CD4-positive, alpha-beta T cell treated with Interleukin-4 for 4 hours (primary cell): ENCODE measurements around the gene MARCKS.

Experiments used
- DNase-seq: peaks from one replicate; pipeline ENCODE4 v3.0.0-alpha.2; 2020

Gene MARCKS

DNA sequence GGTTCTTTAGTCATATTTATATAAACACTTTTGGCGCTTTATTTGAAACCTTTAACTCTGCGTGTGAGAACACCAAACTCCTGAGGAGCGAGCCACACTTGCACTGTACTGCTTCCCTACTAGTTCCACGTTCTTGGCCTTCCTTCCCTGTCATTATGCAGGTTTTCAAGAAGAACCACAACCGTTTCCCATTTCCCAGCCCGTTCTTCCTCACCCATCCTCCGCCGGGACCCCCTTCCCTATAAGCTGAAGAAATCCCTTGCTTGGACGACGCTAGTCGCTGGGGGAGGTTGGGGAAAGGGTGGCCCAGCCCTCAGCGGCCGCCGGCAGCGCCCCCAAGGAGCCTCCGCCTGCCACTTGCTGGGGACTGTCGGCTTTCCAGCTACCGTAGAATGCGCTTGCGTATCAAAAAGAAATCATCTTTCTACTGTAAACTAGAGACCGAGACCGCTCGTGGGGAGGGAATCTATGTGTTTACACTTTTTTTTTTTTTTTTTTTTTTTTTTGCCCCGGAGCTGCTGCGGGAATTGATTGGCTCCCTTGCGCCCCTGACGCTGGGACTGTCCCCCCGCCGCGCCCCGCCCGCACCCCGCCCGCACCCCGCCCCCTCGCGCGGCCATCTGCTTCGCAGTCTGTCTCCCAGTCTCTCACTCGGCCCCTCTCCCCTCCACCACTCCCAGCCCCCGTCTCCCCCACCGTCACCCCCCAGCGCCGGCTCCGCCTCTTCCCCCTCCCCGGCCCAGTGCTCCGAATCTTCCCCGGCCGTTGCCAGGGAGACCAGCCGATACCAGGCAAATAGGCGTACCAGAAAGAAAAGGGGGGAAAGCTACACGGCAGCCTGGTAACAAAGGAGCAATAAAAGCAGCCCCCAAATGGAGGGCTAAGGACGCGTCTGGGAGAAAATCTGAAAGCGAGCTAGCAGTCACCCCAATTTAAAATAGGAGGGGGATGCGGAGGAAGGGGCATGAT is 2.3 kb upstream of the MARCKS start:
- no peak for DNase-seq

DNA sequence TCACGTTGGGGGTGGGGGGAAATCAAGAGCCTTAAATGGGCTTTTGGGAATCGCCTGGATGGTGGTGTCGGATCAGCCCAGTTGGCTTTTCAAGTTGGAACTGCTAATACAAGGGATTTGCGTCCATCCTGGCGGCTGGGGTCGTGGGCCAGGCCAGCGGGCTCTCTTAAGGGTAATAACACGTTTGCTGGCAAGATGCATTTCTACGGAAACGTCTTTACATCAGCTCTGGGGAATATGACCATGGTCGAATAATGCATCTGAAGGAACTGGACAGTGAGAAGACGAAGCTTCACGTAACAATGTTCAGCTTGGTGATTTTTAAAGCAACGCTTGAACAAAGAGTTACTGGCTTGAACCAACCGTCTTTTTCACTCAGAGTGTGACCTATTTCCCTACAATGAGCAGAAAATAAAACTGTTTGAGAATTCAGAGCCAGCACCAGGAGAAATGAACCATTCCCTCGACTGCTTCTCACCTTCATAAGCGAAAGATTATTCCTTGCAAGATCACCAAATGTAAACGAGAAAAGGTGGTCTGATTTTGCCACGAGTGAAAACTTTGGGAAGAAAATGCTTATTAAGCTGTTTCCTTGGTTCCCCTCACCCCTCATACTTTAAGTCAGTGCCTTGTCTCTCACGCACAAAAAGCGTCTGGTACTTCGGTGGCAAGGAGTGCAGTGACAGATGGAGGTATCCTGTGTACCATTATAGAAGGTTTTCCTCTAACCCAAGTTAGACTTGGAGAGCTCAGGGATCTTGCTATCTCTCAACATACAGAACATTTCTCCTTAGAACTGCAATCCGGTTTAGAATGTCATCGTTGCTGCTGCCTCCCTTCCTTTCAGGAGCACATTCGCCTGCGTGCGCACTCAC is 1.4 kb upstream of the MARCKS start:
- no peak for DNase-seq

DNA sequence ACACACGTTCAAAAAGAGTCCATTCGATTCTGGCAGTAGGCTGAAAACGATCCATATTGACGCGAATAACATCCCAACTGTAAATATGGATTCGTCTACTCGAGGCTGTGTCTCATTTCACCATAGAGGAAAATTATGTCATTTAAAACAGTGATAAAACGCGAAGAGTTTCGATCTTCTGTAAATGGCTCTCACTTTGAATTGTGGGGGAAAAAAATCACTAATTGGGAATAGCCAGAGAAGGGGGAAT is 845 bp upstream of the MARCKS start:
- DNase-seq: no peak

DNA sequence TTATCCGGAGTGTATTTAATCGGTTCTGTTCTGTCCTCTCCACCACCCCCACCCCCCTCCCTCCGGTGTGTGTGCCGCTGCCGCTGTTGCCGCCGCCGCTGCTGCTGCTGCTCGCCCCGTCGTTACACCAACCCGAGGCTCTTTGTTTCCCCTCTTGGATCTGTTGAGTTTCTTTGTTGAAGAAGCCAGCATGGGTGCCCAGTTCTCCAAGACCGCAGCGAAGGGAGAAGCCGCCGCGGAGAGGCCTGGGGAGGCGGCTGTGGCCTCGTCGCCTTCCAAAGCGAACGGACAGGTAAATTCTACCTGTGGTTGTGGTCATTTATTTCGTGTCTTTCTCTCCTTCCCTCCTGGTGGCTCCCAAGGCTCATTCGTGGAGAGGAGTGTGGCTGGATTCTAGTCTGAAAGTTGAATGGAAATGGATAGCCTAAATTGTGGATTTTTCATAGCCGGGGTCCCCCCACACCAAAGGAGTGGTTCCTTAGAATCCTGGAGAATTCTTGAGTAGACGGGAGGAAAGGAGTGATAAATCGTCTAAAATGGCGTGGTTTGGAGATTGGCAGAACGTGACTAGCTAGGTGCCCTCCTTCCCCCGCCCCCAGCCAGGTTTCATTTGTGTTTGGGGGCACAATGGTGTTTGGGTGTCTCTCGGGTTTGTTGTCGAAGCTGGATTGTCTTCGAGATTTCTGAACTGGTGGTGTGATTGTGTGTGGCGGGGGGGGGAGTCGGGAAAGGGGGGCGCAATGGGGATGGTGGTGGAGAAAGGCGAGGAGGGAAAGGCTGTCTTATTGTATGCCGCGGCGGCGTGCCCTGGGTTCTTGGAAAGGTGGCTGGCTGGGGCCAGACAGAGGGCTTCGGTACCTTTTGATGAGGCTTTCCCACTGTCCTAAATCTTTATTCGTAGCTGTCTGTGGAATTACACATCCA is 673 bp downstream of the MARCKS start:
- DNase-seq: no peak

DNA sequence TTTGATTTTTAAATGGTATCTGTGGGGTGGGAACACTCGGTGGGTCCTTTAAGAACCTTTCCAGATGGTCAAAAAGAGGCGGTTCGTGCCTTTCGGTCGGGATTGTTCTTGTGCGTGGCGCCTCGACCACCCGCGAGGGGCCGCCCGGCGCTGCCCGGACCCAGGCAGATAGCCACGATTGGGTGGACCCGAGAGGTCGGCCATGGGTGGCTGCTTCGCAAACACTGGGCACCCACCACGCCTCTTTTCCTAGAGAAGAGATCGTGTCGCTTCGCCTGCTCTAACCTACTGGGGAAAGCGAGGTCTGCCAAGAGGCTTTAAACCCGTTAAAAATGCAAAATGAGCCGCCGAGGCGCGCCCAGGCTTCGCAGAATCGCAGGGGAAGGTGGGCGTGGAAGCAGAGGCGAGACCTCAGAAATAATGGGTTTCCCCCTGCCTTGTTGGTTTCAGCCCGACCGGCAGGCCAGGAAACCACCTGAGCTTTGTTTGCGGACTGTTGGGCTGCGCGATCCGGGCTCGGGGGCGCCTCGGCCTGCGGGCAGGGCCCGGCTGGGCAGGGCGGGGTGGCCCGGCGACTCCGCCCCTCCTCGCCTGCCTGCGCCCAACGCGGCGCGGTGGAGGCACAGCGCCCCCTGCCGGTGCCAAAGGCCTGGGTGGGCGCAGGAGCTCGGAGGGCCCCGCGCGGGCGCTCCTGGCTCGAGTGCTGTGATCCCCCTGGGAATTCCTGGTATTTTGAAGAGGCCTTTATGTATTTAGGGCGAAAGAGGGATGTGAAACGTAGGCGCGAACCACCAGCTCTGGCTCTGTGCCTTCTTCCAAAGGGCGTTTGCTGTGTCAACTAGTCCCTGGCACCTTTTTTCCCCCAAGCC is 1.6 kb downstream of the MARCKS start:
- DNase-seq: peak; percentile 56

DNA sequence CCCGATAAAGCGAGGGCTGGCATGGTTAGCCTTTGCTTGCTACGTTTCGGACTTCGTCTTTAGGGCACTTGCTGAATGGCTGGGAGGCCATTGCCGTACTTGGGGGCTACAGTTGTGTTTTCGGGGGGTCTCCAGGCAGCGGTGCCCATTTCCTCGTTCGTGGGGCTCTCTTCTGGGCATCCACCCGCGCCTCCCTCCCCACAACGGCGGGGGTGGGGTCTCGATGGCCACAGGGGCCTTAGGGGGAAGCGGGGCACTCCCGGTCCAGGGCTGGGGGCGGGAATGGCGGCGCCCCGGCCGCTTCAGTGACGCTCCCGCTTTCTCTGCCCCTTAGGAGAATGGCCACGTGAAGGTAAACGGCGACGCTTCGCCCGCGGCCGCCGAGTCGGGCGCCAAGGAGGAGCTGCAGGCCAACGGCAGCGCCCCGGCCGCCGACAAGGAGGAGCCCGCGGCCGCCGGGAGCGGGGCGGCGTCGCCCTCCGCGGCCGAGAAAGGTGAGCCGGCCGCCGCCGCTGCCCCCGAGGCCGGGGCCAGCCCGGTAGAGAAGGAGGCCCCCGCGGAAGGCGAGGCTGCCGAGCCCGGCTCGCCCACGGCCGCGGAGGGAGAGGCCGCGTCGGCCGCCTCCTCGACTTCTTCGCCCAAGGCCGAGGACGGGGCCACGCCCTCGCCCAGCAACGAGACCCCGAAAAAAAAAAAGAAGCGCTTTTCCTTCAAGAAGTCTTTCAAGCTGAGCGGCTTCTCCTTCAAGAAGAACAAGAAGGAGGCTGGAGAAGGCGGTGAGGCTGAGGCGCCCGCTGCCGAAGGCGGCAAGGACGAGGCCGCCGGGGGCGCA is 2.4 kb downstream of the MARCKS start:
- DNase-seq: no peak

DNA sequence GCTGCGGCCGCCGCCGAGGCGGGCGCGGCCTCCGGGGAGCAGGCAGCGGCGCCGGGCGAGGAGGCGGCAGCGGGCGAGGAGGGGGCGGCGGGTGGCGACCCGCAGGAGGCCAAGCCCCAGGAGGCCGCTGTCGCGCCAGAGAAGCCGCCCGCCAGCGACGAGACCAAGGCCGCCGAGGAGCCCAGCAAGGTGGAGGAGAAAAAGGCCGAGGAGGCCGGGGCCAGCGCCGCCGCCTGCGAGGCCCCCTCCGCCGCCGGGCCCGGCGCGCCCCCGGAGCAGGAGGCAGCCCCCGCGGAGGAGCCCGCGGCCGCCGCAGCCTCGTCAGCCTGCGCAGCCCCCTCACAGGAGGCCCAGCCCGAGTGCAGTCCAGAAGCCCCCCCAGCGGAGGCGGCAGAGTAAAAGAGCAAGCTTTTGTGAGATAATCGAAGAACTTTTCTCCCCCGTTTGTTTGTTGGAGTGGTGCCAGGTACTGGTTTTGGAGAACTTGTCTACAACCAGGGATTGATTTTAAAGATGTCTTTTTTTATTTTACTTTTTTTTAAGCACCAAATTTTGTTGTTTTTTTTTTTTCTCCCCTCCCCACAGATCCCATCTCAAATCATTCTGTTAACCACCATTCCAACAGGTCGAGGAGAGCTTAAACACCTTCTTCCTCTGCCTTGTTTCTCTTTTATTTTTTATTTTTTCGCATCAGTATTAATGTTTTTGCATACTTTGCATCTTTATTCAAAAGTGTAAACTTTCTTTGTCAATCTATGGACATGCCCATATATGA is 3.2 kb downstream of the MARCKS start:
- no peak for DNase-seq

DNA sequence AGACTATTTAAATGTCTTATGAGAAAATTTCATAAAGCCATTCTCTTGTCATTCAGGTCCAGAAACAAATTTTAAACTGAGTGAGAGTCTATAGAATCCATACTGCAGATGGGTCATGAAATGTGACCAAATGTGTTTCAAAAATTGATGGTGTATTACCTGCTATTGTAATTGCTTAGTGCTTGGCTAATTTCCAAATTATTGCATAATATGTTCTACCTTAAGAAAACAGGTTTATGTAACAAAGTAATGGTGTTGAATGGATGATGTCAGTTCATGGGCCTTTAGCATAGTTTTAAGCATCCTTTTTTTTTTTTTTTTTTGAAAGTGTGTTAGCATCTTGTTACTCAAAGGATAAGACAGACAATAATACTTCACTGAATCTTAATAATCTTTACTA is 5.0 kb downstream of the MARCKS start:
- no peak for DNase-seq

DNA sequence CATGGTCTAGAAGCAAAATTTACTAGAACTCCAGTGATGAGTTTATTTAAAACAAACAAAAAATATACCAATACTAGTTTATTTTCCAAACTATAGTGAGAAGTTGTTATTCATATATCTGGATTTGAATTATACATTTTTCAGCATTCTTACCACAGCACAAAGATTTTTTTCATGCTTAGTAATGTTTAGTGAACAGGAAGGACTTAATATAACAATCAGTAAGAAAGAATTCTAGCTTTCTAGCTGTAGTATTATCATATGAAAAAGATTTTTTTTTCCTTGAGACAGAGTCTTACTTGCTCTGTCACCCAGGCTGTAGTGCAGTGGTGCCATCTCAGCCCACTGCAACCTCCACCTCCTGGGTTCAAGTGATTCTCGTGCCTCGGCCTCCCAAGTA is 13.8 kb downstream of the MARCKS start:
- DNase-seq: no peak

DNA sequence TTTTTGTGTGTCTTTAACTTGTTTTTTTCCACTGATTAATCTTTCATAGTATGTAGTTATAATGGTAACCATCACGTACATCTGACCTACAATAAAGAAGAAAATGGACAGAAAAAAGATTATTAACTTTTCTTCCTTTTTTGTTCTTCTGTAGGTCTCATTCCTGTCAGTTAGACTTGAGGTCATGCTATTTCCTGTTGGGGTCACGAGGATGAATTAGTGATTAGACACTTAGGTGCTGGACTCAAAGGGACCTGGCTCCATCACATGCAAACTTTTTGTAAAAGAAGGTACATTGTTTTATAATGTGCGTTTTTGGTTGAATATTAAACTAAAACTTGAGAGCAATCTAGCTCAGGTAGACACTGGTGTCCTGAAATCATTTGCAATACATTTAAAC is 14.8 kb downstream of the MARCKS start:
- no peak for DNase-seq

DNA sequence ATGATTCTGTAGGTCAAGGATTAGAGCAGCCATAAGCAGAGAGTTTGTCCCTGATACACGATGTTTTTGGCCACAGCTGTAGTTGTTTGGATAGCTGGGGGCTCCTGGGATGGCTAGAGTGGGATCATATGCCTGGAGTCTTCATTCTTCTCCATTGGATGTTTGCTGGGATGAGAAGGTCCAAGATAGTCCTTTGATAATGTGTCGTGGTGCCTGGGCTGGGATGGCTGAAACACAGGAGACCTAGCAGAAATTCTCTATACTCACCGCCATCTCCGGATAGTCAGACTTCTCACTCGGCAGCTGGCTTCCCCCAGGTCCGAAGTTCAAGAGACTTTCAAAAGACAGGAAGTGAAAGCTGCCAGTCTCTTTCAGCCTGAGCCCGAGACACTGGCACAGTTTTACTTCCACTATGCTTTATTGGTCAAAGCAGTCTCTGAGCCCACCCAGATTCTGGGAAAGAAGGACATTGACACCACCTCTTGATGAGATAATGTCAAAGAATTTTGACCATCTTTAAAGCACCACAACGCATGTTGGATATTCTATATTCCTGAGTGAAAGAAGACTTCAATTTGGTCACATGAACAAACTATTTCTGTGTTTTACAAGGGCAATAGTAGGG is 16.0 kb downstream of the MARCKS start:
- DNase-seq: no peak

DNA sequence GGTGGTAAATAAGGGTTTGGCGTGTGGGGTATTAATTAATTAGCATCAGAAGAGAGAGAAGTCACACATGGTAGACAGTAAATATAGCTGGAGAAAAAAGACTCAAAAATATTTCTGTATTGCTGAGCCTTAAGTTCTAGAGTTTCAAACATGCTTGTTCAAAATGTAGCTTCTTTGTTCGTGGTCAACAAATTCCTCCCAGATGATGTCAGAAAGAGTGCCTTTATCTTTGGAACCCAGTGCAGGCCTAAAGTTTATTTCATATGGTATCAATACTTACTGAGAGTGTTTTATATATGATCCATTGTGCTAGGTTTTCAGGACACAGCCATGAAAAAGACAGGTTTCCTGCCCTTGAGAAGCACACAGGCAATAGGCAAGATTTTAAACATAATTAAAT is 18.3 kb downstream of the MARCKS start:
- no peak for DNase-seq

DNA sequence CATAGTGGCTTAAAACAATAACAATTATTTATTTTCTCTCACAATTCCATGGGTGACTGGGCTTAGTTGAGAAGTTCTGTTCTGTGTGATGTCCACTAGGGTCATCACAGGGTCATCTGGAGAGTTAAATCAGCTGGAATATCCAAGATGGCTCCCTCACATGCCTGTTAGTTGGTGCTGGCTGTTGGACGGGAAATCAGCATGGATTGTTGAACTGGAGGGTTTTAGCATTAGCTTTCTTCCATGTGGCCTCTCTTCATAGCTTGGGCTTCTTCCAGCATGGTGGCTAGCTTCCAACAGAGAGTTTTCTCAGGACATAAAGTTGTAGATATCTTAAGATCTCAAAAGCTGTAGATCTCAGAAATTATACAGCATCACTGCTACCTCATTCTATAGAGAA is 19.6 kb downstream of the MARCKS start:
- DNase-seq: no peak

DNA sequence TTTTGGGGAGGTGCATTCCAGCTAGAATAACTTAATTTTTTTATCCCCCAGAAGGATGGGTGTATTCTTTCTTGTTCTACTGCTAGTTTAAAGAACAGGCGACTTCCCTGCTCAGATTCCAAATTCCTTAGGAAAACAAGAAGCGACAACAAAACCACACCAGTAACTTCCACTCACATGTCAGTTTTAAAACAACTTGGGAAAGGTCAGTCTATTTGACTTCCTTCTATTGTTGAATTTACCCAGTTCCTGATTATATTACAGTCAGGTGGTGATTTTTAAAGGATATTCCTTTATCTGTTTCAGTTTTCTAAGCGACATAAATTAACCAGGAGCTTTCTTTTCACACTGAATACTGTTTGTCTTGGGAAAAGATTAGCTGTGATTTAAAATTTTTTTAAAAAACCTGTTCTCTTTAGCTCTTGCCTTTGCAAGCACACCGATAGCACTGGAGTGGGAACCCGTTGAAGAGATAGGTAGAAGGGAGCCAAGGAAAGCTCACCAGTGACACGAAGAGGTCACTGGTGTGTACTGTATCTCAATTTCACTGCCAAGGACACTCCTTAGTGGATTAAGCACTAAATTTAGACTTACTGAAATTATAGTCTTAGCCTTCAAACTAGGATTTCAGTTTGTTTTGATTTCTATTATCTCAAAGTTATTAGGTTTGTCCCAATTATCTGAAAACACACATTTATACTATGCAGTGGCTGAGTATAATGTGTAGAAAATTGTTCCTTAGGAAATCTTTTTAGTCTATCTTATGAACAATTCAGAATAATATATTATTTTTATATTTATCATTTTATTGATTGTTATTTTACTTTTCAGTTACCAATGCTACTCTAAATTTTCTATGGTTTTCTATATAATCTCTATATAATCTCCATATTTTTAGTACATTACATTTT is 22.3 kb downstream of the MARCKS start:
- no peak for DNase-seq

DNA sequence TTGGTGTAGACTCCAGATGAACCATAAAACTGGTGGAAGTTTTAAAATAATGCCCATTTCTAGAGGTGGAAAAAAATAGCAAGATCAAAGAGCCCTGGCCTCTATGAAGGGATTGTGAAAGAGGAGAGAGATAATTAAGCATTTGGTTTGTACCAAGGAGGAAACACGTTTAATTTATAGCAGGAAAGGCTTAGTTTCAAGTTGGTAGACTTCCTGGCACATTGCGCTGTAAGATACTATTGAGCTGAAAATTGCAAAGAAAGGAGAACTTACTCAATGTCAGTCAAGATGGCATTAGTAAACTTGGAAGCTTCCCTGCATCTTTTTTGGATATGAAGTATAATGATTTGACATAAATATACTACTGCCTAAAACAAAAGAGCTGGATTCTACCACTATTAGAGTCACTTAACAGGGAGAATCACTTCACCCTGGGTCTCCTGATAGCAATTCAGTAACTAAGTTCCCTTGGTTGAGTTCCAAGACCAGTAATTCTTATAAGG is 24.4 kb downstream of the MARCKS start:
- no peak for DNase-seq

DNA sequence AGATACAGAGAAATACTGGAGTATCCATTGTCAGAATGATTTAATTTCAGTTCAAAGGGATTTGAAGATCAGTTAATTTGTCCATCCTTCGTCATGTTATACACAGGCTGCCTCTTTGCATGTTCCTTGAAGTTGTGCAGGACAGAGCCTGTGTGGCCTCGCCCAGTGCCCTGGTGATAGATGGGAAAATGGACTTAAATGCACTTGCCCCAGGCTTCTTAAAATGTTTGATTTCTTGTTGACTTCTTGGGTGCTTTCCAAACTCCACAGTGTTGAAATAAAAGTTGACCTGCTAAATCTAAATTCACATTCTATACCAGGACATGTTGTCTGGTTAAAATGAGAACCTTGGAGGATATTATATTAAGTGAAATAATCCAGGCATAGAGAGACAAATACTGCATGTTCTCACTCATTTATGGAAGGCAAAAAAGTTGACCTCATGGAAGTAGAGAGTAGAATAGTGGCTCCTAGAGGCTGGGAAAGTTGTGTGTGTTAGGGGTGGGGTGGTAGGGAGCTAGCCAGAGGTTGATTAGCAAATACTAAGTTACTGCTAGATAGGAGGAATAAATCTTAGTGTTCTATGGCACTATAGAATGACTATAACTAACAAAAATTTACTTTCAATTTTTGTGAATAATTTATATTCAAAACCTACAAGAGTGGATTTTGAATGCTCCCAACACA is 25.3 kb downstream of the MARCKS start:
- no peak for DNase-seq

DNA sequence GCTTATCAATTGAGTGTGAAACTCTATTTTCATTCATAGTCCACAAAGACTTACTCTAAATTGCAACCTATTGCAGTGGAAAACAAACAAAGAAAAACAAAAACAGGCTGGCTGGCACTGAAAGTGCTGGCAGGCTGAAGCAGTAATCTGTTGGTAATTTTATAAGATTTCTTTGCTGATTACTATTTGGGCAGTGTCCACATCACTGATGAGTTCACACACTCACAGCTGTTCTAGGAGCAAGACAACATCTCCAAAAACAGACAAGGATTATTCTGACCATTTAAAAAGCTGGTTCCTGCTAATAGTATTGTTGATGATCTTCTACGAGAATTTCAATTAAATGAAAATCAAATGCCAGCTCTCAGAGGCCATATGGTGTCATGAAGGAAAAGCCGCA is 26.9 kb downstream of the MARCKS start:
- DNase-seq: no peak

DNA sequence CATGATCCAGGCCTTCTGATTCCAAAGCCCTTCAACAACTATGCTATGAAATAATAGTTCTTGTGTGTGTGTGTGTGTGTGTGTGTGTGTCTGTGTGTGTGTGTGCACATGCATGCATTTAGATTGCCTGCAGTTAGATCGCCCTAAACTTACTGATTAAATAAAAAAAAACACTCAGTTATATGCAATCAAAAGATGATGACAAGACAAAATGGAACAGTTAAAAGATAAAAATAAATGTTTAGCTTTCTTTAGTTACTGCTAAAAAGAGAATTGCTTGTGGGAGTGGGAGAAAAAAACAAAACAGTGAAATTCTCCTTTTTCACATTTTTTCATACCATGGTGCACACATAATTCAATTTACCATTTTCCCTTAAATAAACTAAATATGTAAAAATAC is 29.4 kb downstream of the MARCKS start:
- DNase-seq: no peak
